A673 (cell line): ENCODE results near the gene MYRF. TPM values are rescaled to one million over a fixed set of nuclear protein-coding genes. Genes with fewer than 3 reads are reported as not detected.
A peak's percentile ranks its signal among the peaks of the same experiment; 100 is the strongest.

Experiments used
- BruUV-seq: library from RNA; stranded (reverse); fragments of 400-500 nt; replicated peaks from 2 replicates; lab custom pipeline; 2021; lab: Mats Ljungman, UMichigan
- CTCF ChIA-PET: fragments of 300-600 bp; sonication (Branson Sonifier 250); formaldehyde crosslinking; loops from one replicate; lab custom pipeline; 2022; ENCODE audit warnings: antibody characterized with exemption; lab: Charles Lee
- POLR2A ChIA-PET: fragments of 300-600 bp; sonication (Branson Sonifier 250); formaldehyde crosslinking; loops from one replicate; lab custom pipeline; 2022; ENCODE audit warnings: antibody characterized with exemption; ENCODE audit not compliant: low non-redundant PET; lab: Charles Lee
- DNase-seq: peaks from one replicate; pipeline ENCODE4 v3.0.0-alpha.2; 2015; ENCODE audit warnings: low spot score
- H3K27ac ChIP-seq: fragments of 200-600 bp; sonication (generic); 2 replicates; pipeline ENCODE4 v1.5.1; 2016; ENCODE audit warnings: mixed run types, low read depth, mild to moderate bottlenecking, mixed read lengths, antibody characterized with exemption, low read length; ENCODE audit not compliant: poor library complexity, severe bottlenecking
- H3K27me3 ChIP-seq: fragments of 200-600 bp; sonication (generic); replicated peaks from 2 replicates; pipeline ENCODE4 v1.6.1; 2017; ENCODE audit warnings: mixed run types, low read depth, mild to moderate bottlenecking, mixed read lengths, antibody characterized with exemption, low read length; ENCODE audit not compliant: insufficient read depth, poor library complexity
- H3K36me3 ChIP-seq: fragments of 200-600 bp; sonication (generic); 2 replicates; pipeline ENCODE4 v1.6.1; 2016; ENCODE audit warnings: mixed run types, mild to moderate bottlenecking, mixed read lengths, antibody characterized with exemption, low read length; ENCODE audit not compliant: insufficient read depth, poor library complexity, severe bottlenecking
- H3K4me1 ChIP-seq: fragments of 200-600 bp; sonication (generic); 2 replicates; pipeline ENCODE4 v1.6.1; 2017; ENCODE audit warnings: mixed run types, mild to moderate bottlenecking, mixed read lengths, antibody characterized with exemption, low read length; ENCODE audit not compliant: insufficient read depth, poor library complexity, severe bottlenecking
- H3K4me3 ChIP-seq: fragments of 200-600 bp; sonication (generic); 2 replicates; pipeline ENCODE4 v1.5.1; 2016; ENCODE audit warnings: low read depth, mixed run types, mild to moderate bottlenecking, mixed read lengths, low read length; ENCODE audit not compliant: poor library complexity, severe bottlenecking
- H3K9me3 ChIP-seq: fragments of 200-600 bp; sonication (generic); 2 replicates; pipeline ENCODE4 v1.6.1; 2016; ENCODE audit warnings: mixed run types, low read depth, mild to moderate bottlenecking, mixed read lengths, antibody characterized with exemption, low read length; ENCODE audit not compliant: poor library complexity, severe bottlenecking
- CTCF ChIP-seq: fragments of 300-800, 200-600 bp; sonication (generic); conservative IDR thresholded peaks from 2 replicates; pipeline ENCODE4 v1.5.1; 2017; ENCODE audit warnings: low read depth, mild to moderate bottlenecking, antibody characterized with exemption, low read length, moderate library complexity, mixed read lengths
- EZH2 ChIP-seq: fragments of 200-600 bp; sonication (generic); IDR thresholded peaks from 2 replicates; pipeline ENCODE4 v1.6.1; 2017; ENCODE audit warnings: borderline replicate concordance, low read depth, mild to moderate bottlenecking, mixed read lengths, antibody characterized with exemption, low read length; ENCODE audit not compliant: poor library complexity, severe bottlenecking
- intact Hi-C: fragments of 100-400 bp; cut with micrococcal nuclease; formaldehyde crosslinking; loops from one replicate; pipeline ENCODE4 v1.10.0; 2022; ENCODE audit not compliant: unreplicated experiment
- total RNA-seq: library from RNA; stranded (reverse); gene quantifications from 2 replicates; pipeline ENCODE4 v1.2.3, GENCODE V29; 2021

Gene MYRF
- total RNA-seq, 1 experiment from 2014 or later = 11.2 TPM

- Histone ChIP-seq H3K36me3 (peaks cover 48% of the 10 kb centered on the region), H3K27ac (peak overlapping the region; percentile 96), H3K9me3 (no peaks in the 10 kb centered on the region), H3K4me3 (peak overlapping the region; percentile 78), H3K27me3 (no peaks in the 10 kb centered on the region), H3K4me1 (peaks cover 34% of the 10 kb centered on the region)
- TF ChIP-seq CTCF (no peak), EZH2 (no peak)
- peak; percentile 93 for DNase-seq
- ChIA-PET CTCF (interaction anchor here (0.9 to 1.5 kb wide), 3 partner anchors 14 to 293 kb away, joined by 4 to 12 read pairs (median 4); no protein-coding TSS in a partner anchor), POLR2A (interaction anchor here (0.7 kb wide), 1 partner anchor 7 kb away, joined by 5 read pairs; no protein-coding TSS in a partner anchor)
- no TSS peak for BruUV-seq
- intact Hi-C loops = no loop called here
Observed at GRCh38 chr11:61814958-61815789, 62.7 kb downstream of the MYRF start.

GRCh38 chr11:61815790-61816735, 63.6 kb downstream of the MYRF start:
- Histone ChIP-seq H3K27ac (peak overlapping the region; percentile 96), H3K27me3 (no peaks in the 10 kb centered on the region), H3K9me3 (no peaks in the 10 kb centered on the region), H3K4me3 (peak overlapping the region; percentile 78), H3K4me1 (peaks cover 36% of the 10 kb centered on the region), H3K36me3 (peaks cover 39% of the 10 kb centered on the region)
- peak; percentile 64 for DNase-seq
- intact Hi-C loops = no loop called here
- BruUV-seq = no TSS peak
- TF ChIP-seq EZH2 (no peak), CTCF (no peak)
- ChIA-PET CTCF (interaction anchor here (0.6 to 1.4 kb wide), 3 partner anchors 19 to 119 kb away, joined by 4 to 7 read pairs (median 5); partner anchors contain the start of gene FEN1), POLR2A (interaction anchor here (0.7 kb wide), 1 partner anchor 8 kb away, joined by 5 read pairs; no protein-coding TSS in a partner anchor)
